ENCODE measurements around the gene HOXA6.

HOXA6 gene

DNA sequence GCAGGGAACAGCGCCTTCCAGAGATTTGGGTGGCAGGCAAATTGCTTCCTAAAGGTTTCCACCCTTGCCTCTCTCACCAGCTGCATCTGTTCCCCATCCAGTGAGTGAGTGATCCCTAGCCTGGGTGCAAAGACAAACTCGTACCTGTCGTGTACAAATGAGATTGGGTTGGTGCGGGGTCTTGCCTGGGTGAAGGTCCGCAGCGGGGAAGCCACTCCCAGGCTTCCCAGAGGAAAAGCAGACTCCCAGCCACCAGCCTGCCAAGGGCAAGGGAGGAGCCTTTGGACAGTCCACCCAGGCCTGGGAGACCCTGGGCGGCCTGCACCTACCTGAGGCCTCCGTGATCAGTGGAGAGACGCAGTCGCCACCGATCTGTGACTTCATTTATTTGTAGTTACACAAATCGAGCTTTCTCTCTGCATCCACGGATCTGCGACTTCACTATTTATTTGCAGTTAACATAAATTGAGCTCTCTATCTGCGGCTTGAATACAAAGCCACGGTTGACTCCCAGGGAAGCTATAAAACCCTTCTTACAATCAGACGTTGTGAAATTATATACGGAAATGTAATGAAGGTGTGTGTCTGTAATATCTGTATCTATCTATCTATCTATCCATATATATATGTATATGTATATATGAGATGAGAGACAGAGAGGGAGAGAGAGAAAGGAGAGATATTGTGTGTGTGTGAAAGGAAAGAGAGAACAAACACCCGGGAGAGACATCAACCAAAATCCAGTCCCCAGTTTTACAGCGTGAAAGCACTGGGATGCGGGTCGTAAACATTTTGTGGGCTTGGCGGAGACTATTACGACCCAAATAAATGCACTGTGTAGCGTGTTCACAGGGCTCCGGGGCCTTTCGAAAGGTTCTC is 11.9 kb upstream of the HOXA6 start:
- no peak overlapping the region for H3K4me3 ChIP-seq (replicated peaks; ENCODE audit: low read depth, low read length)

DNA sequence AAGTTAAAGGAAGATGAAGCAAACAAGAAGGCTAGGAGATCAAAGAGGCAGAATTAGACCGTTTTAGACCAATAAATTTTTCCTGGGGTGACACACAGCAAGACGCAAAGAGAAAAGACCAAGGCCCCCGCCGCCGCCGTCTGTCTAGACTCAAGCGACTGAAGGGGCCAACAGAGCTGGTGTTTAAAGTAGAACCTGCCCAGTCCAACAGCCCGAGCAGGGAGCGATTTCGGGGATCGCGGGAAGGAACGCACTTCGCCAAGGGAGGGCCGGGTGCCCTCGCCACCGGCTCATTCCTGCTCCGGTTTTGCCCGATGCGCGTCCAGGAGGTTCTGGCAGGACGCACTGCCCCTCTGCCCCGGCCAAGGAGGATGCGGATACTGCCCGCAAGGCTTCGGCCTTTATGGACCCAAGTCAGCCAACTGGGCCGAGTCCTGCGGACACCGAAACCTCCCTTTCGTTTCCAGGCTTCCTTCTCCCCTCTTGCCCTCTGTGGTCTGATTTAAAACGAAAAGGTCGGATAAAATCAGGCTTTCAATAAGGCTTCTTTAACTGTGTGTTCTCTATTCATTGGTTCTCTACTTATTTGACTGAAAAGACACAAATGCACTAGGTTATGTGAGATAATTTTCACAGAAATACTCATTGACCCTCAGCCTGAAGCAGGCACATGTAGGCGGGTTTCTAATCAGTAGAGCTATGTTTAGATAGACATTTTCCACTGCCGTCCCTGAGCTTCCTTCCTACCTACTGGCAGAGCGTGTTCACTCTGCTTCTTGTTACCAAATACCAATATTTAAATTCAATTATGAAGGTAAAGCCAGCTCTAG is 11.1 kb upstream of the HOXA6 start:
- DNase-seq (ENCODE audit: low read depth), result no peak
- no peak overlapping the region for H3K4me3 ChIP-seq (replicated peaks; ENCODE audit: low read depth, low read length)
- TF ChIP-seq, protein P1, sequence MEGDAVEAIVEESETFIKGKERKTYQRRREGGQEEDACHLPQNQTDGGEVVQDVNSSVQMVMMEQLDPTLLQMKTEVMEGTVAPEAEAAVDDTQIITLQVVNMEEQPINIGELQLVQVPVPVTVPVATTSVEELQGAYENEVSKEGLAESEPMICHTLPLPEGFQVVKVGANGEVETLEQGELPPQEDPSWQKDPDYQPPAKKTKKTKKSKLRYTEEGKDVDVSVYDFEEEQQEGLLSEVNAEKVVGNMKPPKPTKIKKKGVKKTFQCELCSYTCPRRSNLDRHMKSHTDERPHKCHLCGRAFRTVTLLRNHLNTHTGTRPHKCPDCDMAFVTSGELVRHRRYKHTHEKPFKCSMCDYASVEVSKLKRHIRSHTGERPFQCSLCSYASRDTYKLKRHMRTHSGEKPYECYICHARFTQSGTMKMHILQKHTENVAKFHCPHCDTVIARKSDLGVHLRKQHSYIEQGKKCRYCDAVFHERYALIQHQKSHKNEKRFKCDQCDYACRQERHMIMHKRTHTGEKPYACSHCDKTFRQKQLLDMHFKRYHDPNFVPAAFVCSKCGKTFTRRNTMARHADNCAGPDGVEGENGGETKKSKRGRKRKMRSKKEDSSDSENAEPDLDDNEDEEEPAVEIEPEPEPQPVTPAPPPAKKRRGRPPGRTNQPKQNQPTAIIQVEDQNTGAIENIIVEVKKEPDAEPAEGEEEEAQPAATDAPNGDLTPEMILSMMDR (IDR thresholded peaks at IDR 0.05; ENCODE audit: low read length, missing control alignments), result no peak

More for the DNA sequence above, 11.9 kb upstream of the HOXA6 start:
- DNase-seq (ENCODE audit: low read depth), result no peak
- TF ChIP-seq, protein P1 (IDR thresholded peaks at IDR 0.05; ENCODE audit: low read length, missing control alignments), result no peak

DNA sequence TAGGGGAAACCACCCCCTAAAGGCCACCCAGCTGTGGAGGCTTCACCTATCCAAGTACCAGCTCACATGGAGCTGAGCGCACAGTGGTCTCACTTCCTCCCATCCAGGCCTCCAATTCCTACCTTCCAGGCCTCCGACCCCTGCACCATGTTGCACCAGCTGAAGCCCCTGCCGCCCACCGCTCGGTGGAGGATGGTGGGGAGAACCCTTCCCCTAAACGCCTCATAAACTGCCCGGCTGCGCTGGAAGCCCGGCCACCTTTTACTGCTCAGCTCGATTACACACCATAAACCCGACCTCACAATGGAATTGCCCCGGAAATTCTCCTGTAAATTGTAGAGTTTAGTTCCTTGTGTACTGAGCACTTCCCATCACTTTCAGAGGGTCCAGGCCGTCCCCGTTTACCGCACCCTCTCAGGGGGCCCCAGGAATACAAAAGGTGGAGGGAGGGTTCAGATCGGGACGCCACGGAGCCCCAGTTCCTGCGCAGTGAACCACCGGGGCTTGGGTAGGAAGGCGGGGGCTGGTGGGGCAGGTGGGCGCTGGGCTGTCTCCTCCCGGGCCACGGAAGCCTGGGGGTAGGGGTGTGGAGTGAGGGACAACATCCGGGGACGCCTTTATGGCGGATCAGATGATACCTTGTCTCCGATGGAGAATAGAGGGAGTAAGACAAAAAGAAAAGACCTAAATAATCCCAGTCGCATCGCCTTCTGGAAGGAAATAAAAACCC is 10.3 kb upstream of the HOXA6 start:
- TF ChIP-seq, protein P1 (IDR thresholded peaks at IDR 0.05; ENCODE audit: low read length, missing control alignments), result no peak
- no peak for DNase-seq (ENCODE audit: low read depth)
- no peak overlapping the region for H3K4me3 ChIP-seq (replicated peaks; ENCODE audit: low read depth, low read length)

DNA sequence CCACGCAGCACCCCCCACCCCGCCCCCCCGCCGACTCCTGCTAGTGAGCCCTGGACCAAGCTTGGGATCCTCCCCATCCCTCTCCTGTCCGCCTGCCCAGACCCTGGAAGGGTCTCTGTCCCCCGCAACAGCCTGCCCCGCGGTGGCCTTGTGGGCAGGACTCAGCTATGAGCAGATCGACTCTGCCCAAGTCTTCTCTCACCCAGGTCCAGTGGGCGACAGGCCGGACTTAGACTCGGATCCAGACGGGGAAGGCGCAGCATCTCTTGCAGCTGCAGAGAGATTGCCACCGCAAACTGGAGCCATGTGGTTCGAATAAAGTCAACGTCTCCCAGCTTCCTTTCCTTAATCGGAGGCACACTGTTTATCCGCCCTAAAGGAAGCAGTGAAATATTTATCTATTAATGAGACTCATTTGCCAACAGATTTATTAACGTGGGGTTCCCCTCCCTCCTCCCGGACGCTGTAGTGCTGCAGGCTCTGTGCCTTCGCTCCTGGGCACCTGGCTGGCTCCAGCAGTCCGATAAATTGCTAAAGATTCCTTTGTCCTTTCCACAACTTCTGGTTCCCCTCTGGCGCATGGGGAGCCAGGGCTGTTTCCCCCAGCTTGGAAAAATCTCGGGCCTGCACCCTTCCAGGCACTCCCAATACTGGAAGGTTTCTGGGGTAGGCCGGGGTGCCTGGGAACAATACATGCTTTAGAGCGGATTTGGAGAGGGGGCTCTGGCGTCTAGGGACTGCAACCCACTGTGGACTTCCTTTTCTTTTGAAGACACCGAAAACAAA is 9.5 kb upstream of the HOXA6 start:
- TF ChIP-seq, protein P1 (IDR thresholded peaks at IDR 0.05; ENCODE audit: low read length, missing control alignments), result no peak
- no peak overlapping the region for H3K4me3 ChIP-seq (replicated peaks; ENCODE audit: low read depth, low read length)
- DNase-seq (ENCODE audit: low read depth), result no peak

DNA sequence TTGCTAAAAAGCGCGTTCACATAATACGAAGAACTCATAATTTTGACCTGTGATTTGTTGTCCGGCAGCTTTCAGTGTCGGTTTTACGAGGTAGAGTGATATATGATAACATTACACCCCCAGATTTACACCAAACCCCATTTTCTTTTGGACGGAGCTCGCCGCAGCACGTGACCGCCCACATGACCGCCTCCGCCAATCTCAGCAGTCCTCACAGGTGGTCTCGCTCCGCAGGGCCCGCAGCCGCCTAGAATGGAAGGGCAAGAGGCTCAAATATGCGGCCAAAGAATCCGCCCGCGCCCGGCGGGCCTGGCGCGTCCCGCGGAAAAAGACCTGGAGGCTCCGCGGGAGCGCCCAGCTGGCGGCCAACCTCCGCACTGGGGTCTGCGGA is 8.9 kb upstream of the HOXA6 start, which contains the start of gene HOXA7:
Gene HOXA7, minus strand, starts transcription at position 168 of the 391 bp plus-strand sequence. Its CDS starts 130 bp downstream, at position 38.
- no peak within 1 kb of the TSS for H3K4me3 ChIP-seq (replicated peaks; ENCODE audit: low read depth, low read length)
- no peak for DNase-seq (ENCODE audit: low read depth)
- TF ChIP-seq, protein P1 (IDR thresholded peaks at IDR 0.05; ENCODE audit: low read length, missing control alignments), result no peak

All from fibroblast of pulmonary artery (primary cell).